ENCODE measurements around the gene GTF3C1. TPM values are rescaled to one million over a fixed set of nuclear protein-coding genes. Genes with fewer than 3 reads are reported as not detected.

Gene GTF3C1
- total RNA-seq, 1 experiment from 2014 or later, result 97.5 TPM

GRCh38 chr16:27588057-27588456, 38.3 kb upstream of the GTF3C1 start:
- Histone ChIP-seq H3F3A (ENCODE audit: low read length, unreplicated experiment) (no peaks in the 10 kb centered on the region), H3K36me3 (ENCODE audit: low read depth, low read length) (no peaks in the 10 kb centered on the region), H4K20me1 (ENCODE audit: low read length) (no peaks in the 10 kb centered on the region), H3K79me2 (ENCODE audit: low read length) (no peaks in the 10 kb centered on the region), H3K4me1 (ENCODE audit: insufficient read depth, low read length) (no peaks in the 10 kb centered on the region), H3K4me2 (ENCODE audit: low read length) (no peak overlapping the region), H3K27me3 (ENCODE audit: low read length) (no peaks in the 10 kb centered on the region), H2AFZ (ENCODE audit: low read length) (no peak overlapping the region), H3K9me3 (ENCODE audit: low read length) (no peaks in the 10 kb centered on the region), H3K4me3 (ENCODE audit: low read length) (no peak overlapping the region), H3K27ac (ENCODE audit: low read length) (no peak overlapping the region), H3K9ac (ENCODE audit: low read length) (no peak overlapping the region), H3K9me2 (replicated peaks; ENCODE audit: low read length) (no peaks in the 10 kb centered on the region)
- ChIA-PET POLR2A (ENCODE audit: unreplicated experiment) (no interaction called here), CTCF (no interaction called here)
- TF ChIP-seq EZH2 (IDR thresholded peaks at IDR 0.05; ENCODE audit: low read length, unreplicated experiment) (no peak), EZH2phosphoT487 (IDR thresholded peaks at IDR 0.05; ENCODE audit: borderline replicate concordance, low read length) (no peak), CTCF (conservative IDR thresholded peaks at IDR 0.05; ENCODE audit: low read depth, low read length) (no peak)
- DNase-seq (no peak), ATAC-seq (no peak)
- intact Hi-C loops (cut with micrococcal nuclease), result no loop called here
- BruUV-seq (replicated peaks), result no TSS peak

- H3K4me1 ChIP-seq (ENCODE audit: insufficient read depth, low read length), result no peaks in the 10 kb centered on the region
- no peaks in the 10 kb centered on the region for H3K9me3 ChIP-seq (ENCODE audit: low read length)
- H3K79me2 ChIP-seq (ENCODE audit: low read length), result no peaks in the 10 kb centered on the region
- TF ChIP-seq EZH2 (IDR thresholded peaks at IDR 0.05; ENCODE audit: low read length, unreplicated experiment) (no peak), EZH2phosphoT487 (IDR thresholded peaks at IDR 0.05; ENCODE audit: borderline replicate concordance, low read length) (no peak), CTCF (conservative IDR thresholded peaks at IDR 0.05; ENCODE audit: low read depth, low read length) (no peak)
- no peaks in the 10 kb centered on the region for H4K20me1 ChIP-seq (ENCODE audit: low read length)
- no peak overlapping the region for H3K9ac ChIP-seq (ENCODE audit: low read length)
- no peaks in the 10 kb centered on the region for H3K27me3 ChIP-seq (ENCODE audit: low read length)
- ChIA-PET CTCF (no interaction called here), POLR2A (ENCODE audit: unreplicated experiment) (interaction anchor here (0.7 kb wide), 1 partner anchor 37 kb away, joined by 10 read pairs; the partner anchor contains the start of gene GTF3C1)
- ATAC-seq, result no peak
- no peaks in the 10 kb centered on the region for H3K36me3 ChIP-seq (ENCODE audit: low read depth, low read length)
- no peak overlapping the region for H3K4me2 ChIP-seq (ENCODE audit: low read length)
- H3K4me3 ChIP-seq (ENCODE audit: low read length), result no peak overlapping the region
- no peak overlapping the region for H2AFZ ChIP-seq (ENCODE audit: low read length)
- no peak overlapping the region for H3K27ac ChIP-seq (ENCODE audit: low read length)
- intact Hi-C loops (cut with micrococcal nuclease), result no loop called here
- no peaks in the 10 kb centered on the region for H3F3A ChIP-seq (ENCODE audit: low read length, unreplicated experiment)
- H3K9me2 ChIP-seq (replicated peaks; ENCODE audit: low read length), result no peaks in the 10 kb centered on the region
- BruUV-seq (replicated peaks), result no TSS peak
- DNase-seq, result no peak
Measured at GRCh38 chr16:27586711-27587110, 37.0 kb upstream of the GTF3C1 start.

GRCh38 chr16:27585200-27585599, 35.5 kb upstream of the GTF3C1 start:
- POLR2A ChIA-PET (ENCODE audit: unreplicated experiment), result no interaction called here
- H3K79me2 ChIP-seq (ENCODE audit: low read length), result no peaks in the 10 kb centered on the region
- no peak for ATAC-seq
- no peaks in the 10 kb centered on the region for H3K36me3 ChIP-seq (ENCODE audit: low read depth, low read length)
- no peak overlapping the region for H3K4me2 ChIP-seq (ENCODE audit: low read length)
- H3K27me3 ChIP-seq (ENCODE audit: low read length), result no peaks in the 10 kb centered on the region
- no peaks in the 10 kb centered on the region for H3F3A ChIP-seq (ENCODE audit: low read length, unreplicated experiment)
- CTCF ChIA-PET, result no interaction called here
- no peak for DNase-seq
- no peaks in the 10 kb centered on the region for H4K20me1 ChIP-seq (ENCODE audit: low read length)
- H3K4me1 ChIP-seq (ENCODE audit: insufficient read depth, low read length), result no peaks in the 10 kb centered on the region
- no TSS peak for BruUV-seq (replicated peaks)
- intact Hi-C loops (cut with micrococcal nuclease), result no loop called here
- no peak for TF ChIP-seq CTCF (conservative IDR thresholded peaks at IDR 0.05; ENCODE audit: low read depth, low read length)
- TF ChIP-seq EZH2 (IDR thresholded peaks at IDR 0.05; ENCODE audit: low read length, unreplicated experiment), result no peak
- TF ChIP-seq EZH2phosphoT487 (IDR thresholded peaks at IDR 0.05; ENCODE audit: borderline replicate concordance, low read length), result no peak
- H2AFZ ChIP-seq (ENCODE audit: low read length), result no peak overlapping the region
- no peak overlapping the region for H3K4me3 ChIP-seq (ENCODE audit: low read length)
- no peaks in the 10 kb centered on the region for H3K9me3 ChIP-seq (ENCODE audit: low read length)
- no peaks in the 10 kb centered on the region for H3K9me2 ChIP-seq (replicated peaks; ENCODE audit: low read length)
- H3K27ac ChIP-seq (ENCODE audit: low read length), result no peak overlapping the region
- no peak overlapping the region for H3K9ac ChIP-seq (ENCODE audit: low read length)
